GM21367 (cell line): Measurements from ENCODE around the gene CNOT1.

ENCODE experiments used
- ATAC-seq: cut with Tn5 transposase; IDR thresholded peaks from one replicate; pipeline ENCODE4 v1.9.1; 2021; ENCODE audit not compliant: unreplicated experiment

Gene CNOT1

DNA sequence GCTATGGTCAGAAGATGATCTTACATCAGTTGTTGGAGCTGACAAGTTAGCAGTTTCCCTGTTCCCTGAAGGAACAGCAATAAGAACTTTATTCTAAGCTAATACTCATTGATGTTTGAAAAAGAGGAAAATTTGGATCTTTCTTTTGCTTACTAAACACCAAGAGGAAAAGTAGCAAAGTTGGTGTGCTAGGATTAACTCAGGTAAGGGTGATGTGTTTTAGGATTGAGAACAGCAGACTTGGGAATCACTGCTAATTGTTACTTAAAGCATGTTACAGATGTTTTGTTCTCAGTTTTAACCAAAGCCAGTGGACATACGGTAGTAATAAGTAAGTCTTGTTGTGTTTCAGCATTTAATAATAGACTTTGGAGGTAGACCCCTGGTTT lies 110.7 kb downstream of the CNOT1 start:
- no peak for ATAC-seq

DNA sequence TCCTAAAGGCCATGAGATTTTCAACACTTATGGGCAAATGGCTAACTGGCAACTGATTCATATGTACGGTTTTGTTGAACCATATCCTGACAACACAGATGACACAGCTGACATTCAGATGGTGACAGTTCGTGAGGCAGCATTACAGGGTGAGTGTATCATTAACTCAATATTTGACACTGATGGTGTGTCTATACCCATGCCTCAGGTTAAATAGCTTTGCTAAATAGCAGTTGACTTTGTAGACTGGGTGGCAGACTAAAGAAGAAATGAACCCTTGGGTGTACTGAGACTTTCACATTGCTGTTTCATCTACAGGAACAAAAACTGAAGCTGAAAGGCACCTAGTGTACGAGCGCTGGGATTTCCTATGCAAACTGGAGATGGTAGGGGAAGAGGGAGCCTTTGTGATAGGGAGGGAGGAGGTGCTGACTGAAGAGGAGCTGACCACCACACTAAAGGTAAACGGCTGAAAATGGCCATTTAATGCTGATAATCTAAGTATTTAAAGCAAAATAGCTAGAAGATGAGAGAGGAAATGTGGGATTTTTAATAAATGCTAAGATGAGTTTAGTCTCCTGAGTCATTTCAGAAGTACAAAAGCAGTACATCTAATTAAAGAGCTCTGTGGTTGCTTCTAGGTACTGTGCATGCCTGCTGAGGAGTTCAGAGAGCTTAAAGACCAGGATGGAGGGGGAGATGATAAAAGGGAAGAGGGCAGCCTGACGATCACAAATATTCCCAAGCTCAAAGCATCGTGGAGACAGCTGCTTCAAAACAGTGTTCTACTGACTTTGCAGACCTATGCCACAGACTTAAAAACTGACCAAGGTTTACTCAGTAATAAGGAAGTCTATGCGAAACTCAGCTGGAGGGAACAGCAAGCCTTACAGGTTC lies 111.3 kb downstream of the CNOT1 start:
- no peak for ATAC-seq

- ATAC-seq: no peak
Observed at GRCh38 chr16:58516768-58517107, 112.9 kb downstream of the CNOT1 start.

- peak; percentile 35 for ATAC-seq
Observed at GRCh38 chr16:58515871-58516767, 113.5 kb downstream of the CNOT1 start.

GRCh38 chr16:58515125-58515870 lies 114.3 kb downstream of the CNOT1 start, which contains the start of gene SETD6:
Gene SETD6, plus strand, starts transcription at chr16:58515517. Its CDS starts 21 bp downstream, at chr16:58515538.
- ATAC-seq: peak; percentile 69

DNA sequence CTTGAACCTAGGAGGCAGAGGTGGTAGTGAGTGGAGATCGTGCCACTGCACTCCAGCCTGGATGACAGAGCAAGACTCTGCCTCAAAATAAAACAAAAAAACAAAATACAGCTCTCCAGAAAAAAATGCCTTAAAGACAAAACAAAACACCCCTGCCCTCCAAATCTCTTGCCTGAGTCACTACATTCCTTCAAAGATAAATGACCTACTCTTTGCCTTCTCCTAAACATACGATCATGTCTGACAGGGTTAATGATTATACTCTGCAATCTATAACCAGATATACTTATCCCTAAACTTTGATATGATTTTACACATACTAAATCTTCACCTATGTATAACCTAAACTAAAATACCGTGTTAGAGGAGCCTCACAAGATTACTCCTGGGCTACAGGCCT lies 115.8 kb downstream of the CNOT1 start:
- ATAC-seq: no peak

GRCh38 chr16:58511933-58512815 lies 117.5 kb downstream of the CNOT1 start:
- peak; percentile 34 for ATAC-seq

DNA sequence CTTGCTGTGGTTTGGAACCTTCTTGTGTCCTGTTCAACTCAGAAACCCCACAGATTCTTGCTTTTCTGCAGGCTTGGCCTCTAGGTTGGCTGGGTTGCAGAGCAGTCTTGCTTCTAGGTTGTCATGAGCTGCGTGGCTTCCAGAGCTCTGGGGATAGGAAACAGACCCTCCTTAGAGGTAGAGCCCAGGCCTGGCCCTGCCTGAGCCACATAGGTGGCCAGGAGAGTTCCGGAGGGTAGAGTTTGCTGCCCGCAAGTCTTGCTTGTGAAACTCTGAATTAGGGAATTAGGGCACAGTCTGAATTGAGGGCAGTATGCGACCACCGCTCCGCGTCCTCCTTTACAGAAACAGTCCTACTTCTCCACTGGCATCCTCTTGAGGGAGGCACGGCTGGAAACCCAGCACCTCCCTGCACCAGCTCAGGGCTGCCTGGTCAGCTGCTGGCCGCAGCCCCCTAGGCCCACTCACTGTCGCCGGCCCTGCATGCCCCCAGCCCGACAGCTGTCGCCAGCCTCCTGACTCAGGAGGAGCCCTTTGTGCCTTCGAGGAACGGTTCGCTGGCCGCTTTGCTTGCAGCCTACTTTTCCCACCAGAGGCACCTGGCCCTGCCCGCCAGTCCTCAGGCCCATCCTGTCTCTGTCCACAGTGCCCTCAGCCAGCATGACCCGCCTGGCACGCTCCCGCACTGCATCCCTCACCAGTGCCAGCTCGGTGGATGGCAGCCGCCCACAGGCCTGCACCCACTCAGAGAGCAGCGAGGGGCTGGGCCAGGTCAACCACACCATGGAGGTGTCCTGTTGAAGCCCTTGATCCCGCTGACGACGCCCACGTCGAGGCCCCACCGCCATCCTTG lies 118.6 kb downstream of the CNOT1 start:
- ATAC-seq: no peak

GRCh38 chr16:58510097-58510775 lies 119.4 kb downstream of the CNOT1 start:
- no peak for ATAC-seq

DNA sequence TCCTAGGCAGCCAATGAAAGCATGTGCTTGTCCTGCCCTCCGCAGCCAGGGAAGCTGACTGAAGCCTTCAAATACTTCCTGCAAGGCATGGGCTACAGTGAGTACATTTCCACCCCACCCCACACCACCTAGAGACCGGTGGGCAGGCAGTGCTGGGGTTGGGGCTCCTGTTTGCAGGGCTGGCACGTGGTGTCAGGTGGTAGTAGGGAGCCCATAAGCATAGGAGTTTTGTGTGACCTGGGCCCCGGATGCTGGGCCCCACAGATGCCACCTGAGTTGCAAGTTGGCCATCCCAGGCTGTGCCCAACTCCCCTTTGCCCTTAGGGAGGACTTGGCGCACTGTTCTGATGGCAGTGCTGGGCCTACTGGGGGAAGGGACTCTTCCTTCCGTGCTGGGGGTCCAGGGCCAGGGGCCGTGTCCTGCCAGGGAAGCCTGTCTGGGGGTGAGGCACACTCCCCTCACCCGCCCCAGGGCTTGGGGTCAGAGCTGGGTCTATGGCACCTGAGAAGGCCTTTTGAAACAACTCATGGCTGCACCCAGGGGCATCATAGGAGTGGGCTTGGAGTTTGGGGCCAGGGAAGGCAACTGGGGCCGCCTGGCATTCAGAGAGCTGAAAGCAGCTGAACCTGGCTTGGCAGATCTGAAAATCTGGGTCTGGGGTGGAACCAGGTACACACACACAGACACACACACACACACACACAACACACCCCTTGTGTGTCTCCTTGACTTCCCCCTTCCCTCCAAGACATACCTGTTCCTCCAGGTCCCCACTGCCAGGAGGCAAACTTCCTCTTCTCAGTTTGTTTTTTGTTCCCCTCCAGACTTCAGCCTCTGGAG lies 120.2 kb downstream of the CNOT1 start:
- no peak for ATAC-seq

DNA sequence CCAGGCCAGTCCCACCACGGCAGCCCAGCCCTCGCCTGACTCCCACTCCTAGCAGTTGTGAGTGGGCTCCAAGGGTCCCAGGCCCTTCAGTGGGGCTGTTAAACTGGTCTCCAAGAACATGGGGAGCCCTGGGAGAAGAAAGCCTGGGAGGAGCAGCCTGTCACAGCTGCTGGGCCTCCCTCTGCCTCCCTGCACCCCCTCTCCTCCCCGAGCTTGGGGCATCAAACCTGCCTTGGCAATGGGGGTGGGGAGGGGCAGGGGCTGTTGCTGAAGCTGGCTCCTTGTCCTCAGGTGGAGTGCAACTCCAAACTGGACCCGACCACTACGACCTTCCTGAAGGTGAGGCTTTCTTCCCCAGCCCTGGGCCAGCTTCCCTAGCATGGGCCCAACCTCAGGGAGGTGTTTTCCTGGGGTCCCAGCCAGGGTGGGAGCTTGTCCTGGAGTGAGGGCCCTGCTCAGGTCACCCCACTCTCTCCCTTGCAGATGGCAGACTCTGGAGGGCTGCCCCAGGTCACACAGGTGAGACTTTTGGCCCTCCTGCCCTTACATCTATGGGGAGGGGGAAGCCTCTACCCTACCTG lies 120.9 kb downstream of the CNOT1 start:
- no peak for ATAC-seq

DNA sequence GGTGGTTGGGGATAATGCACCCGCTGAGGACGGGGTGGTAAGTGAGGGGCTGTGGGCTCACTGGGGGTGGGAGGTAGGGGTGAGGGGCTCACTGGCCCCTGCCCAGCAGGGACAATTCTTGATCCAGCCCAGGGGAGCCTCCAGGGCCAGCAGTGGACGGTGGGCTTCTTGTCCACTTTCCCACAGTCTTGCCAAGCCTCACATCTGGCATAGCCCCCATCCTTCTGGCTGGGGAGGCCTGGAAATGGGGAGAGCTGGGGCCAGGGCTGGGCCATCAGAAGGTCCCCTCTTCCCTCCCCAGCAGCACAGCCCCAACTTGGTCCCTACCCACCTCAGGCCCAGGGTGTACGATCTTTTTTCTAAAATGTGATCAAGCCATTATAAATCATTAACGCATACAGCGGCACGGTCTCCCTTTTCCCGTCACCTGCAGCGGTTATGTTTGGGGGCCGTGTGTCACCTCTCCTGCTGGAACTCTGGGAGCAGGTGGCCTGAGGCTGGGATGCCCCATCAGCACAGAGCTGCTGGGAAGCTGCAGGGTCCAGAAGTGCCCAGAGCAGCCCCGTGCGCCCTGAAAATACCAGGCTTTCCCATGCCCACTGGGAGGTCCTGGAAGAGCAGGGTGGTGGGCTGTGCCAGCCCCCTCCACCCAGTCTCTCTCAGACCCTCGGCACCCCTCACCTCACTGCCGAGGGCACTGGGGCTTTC lies 121.5 kb downstream of the CNOT1 start:
- ATAC-seq: no peak

DNA sequence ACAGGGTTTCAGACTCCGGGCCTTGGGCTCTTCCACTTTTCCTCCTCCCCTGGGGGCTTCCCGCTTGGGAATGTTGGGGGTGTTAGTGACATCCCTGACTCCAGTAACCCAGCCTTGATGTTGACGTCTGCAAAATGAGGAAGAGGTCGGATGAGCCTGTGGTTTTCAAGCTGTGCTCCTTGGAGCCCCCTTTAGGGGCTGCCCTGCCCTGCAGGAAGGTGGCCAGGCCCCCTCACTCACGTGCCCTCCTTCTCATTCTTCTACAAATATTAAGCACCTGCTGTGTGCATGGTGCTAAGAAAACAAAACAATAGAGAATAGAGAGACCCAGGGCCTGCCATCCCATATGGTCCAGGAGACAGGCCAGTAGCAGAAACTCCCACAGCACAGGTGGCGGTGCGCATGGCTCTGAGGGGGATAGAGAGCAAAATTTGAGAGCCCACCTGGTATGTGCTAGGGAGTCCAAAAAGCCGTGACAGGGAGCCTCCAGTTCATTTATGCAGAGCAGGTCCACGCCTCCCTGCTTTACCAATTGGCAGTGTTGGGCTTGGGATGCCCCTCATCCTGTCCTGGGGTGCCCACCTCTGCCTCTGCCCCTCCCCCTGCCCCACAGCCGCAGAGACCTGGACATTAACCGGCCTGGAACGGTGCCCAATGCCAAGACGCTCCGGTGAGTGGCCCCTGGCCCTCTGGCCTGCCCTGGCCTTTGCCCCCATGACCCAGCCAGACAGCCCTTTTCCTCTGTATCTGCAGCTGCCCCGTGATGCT lies 122.2 kb downstream of the CNOT1 start:
- ATAC-seq: no peak

GRCh38 chr16:58506241-58507194 lies 123.1 kb downstream of the CNOT1 start:
- ATAC-seq: no peak
